ENCODE measurements around the gene LSAMP.

DNA sequence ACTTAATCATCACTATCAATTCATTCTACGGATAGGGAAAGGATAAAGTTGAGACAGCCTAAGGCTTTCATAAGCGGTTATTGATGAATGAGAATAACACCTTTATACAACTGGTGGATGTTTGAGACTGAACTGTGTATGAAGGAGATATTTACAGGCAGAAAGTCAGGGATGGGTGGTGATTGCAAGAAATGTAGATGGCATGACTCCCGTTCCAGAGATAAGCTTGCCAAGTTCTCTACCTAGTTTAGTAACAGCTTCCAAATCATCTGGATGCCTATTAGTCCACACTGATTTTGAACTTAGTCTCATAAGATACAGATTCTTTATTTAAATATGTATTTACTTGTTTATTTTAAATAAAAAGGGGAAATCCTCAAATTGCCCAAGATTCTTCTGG, 463.2 kb downstream of the LSAMP start:
- TF ChIP-seq POLR2A (IDR thresholded peaks at IDR 0.05), result no peak
- TF ChIP-seq, protein P1, sequence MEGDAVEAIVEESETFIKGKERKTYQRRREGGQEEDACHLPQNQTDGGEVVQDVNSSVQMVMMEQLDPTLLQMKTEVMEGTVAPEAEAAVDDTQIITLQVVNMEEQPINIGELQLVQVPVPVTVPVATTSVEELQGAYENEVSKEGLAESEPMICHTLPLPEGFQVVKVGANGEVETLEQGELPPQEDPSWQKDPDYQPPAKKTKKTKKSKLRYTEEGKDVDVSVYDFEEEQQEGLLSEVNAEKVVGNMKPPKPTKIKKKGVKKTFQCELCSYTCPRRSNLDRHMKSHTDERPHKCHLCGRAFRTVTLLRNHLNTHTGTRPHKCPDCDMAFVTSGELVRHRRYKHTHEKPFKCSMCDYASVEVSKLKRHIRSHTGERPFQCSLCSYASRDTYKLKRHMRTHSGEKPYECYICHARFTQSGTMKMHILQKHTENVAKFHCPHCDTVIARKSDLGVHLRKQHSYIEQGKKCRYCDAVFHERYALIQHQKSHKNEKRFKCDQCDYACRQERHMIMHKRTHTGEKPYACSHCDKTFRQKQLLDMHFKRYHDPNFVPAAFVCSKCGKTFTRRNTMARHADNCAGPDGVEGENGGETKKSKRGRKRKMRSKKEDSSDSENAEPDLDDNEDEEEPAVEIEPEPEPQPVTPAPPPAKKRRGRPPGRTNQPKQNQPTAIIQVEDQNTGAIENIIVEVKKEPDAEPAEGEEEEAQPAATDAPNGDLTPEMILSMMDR (IDR thresholded peaks at IDR 0.05), result no peak
